Stimulated activated CD4-positive, alpha-beta T cell treated with anti-CD3 and anti-CD28 coated beads, Interleukin-1b, Interleukin-23, amount 100 ng/mL, for 48 hours (primary cell): ENCODE results near the gene TECPR2.

Source experiments
- DNase-seq: peaks from one replicate; pipeline ENCODE4 v3.0.0-alpha.2; 2020

The TECPR2 gene

DNA sequence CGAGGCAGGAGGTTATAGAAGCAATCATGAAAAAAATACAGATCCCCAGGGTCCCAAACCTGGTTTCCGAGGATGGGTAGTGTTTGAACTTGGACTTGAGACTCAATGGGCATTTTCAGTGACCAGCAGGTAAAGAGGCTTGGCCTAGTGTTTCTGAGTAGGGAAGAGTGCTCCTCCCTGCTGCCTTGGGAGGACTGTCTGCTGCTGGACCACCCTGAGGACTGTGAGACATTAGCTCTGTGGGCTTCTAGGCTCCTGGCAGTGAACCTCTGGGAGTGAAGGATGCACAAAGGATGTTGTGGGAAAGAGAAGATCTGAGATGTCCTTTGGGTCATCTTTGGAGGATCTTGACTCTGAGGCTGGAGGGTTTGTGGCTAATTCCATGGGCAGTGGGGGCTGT lies 116.4 kb downstream of the TECPR2 start:
- DNase-seq, result no peak

DNA sequence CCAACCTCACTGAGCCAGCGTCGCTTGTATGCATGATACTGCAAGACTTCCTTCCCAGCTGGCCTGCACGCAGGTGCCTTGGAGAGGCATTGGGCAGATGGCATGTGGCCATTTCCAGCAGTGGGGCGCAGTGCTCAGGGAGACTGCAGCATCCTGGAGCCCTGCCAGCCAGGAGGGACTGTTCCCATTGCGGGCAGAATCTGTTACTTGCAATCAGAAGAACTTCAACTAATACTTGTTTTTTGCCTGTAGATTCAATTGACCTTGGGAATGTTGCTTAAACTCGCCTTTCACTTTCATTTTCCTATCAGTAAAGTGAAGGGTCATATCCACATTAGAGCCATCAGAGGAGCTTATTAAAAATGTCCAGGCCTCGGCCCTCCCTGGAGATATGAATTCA lies 117.0 kb downstream of the TECPR2 start:
- DNase-seq, result no peak

DNA sequence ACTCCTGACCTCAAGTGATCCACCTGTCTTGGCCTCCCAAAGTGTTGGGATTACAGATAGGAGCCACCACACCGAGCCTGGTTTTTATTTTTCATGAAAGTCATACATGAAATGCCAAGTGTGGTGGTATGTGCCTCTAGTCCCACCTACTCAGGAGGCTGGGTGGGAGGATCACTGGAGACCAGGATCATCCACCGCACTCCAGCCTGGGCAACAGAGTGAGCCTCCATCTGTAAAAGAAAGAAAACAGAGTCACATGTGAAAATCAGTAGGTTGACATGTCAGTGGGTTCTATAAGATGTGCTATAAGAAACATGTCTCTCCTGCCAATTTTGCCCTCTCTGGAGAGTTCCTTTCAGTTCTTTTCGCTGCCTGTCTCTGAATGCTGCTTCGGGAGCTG lies 118.6 kb downstream of the TECPR2 start:
- DNase-seq, result no peak

DNA sequence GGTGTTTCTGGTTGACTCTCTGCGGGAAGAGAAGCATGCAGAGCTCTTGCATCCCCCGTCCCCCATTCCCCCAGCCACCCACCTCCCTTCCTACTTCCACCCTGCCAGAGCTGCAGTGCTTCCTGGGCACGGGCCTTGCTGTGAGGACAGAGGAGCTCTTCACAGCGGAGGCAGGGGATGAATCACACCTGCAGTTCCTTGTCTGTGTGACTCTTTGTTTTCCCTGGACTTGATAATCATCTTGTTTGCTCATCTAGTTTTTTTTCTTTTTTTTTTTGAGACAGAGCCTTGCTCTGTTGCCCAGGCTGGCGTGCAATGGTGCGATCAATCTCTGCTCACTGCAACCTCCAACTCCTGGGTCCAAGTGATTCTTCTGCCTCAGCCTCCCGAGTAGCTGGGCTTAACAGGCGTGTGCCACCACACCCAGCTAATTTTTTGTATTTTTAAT lies 119.1 kb downstream of the TECPR2 start:
- no peak for DNase-seq

DNA sequence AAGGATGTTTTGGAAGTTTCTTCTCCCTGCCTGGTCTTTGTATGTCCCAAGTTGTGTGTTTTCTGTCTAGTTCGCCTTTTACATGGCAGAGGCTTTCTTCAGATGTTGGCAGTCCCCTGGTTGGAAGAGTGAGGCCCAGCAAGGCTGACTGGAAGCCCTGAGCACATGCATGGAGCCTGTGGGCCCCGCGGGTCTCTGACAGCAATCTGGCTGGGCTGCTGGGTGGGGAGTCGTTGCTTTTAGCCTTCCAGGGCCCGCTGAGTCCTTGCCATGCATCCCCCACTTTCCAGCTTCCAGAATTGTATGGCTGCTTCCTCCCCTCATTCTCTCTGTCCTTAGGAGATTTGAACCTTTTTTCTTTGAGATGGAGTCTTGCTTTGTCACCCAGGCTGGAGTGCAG lies 121.6 kb downstream of the TECPR2 start:
- no peak for DNase-seq

DNA sequence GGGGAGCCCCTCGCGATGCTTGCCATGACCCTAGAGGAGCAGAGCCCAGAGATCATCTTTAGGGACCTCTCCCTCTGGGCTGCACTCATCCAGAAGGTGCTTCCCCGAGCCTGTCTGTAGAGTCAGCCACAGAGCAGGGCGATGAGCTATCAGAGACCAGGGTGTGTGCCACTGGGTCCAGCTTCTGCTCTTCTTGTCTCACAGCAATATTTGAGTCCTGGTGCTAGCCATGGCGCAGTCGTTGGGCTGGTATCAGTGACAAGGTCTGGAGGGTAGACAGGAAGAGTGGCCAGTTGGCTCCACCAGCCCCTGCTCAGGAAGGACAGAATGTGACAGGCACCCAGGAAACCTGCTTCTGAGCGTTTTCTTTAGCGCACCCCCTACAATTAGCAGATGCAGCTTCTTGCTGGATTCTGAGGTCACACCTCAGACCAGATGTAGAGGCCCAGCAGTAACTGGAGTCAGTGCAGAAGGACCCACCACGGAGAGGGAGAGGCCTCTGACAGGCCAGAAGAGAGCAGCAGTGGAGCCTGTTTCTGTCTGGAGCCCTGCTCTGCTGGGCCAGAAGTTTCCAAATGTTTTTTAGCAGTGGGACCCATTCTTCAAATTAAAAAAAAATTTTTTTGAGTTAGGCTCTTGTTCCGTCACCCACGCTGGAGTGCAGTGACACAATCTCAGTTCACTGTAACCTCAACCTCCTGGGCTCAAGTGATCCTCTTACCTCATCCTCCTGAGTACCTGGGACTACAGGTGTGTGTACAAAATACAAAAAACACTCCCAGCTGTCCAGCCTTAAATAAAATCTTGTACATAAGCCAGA lies 123.2 kb downstream of the TECPR2 start:
- no peak for DNase-seq

DNA sequence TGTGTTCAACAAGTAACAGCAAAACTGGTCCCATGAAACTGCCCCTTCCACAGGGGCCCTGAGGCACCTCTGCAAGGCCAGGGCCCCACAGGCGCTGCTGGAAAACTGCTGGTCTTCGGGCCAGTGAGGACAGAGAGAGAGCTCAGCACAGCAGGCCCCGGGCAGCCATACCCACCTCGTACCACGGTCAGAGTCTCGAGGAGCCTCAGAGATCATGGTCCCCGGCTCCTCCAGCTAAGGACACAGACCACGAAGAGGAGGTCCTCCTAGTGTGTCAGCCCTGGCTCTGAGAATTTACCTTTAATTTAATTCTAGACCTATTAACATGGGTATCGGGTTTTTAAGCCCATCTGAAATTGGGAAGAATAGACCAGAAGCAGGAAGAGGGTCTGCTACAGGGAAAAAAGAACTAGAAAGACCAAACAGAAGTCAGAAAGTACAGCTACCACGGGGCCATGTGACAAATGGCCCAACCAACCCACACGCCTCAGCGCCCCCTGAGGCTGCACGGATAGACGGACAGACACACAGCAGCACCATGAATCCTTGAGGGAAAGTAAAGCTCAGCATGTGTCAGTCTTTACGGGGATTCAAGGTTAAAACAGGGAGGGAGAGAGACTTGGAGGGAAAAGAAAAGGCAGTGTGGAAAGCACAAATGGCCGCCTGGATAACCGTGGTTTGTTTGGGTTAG lies 123.9 kb downstream of the TECPR2 start:
- DNase-seq, result no peak

DNA sequence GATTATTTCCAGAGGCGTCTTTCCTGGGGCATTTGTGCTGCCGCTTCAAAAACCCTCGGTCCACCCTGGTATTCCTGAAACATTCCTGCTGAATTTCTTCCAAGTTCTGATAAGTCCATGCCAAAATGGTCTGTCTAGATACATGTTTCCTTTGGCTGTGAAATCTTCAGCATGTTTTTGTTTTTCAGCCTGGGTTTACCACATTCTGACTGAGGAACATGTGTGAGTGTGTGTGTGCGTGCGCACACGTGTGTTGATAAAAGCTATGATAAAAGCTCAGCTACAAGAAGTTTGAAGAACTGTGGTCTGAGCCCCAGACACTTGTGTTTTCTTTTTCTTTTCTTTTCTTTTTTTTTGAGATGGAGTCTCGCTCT lies 124.5 kb downstream of the TECPR2 start:
- DNase-seq, result no peak

DNA sequence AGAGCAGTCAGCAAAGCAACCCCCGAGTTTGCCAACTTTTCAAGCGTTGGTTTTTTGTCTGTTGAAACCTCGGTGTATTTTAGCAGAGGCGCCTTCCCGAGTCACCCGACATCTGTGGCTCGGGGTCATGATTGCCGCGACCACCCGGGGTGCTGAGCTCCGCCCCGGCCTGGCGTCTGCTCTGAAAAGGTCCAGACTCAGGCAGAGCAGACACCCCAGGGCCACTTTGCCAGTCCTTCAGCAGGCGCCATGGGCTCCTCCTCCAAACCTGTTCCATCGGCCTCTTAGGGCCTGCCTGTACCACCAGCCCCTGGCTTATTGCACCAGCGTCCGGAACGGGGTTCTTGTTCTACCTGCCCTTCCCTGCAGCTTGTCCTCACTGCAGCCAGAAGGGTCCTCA lies 127.7 kb downstream of the TECPR2 start:
- DNase-seq, result no peak

DNA sequence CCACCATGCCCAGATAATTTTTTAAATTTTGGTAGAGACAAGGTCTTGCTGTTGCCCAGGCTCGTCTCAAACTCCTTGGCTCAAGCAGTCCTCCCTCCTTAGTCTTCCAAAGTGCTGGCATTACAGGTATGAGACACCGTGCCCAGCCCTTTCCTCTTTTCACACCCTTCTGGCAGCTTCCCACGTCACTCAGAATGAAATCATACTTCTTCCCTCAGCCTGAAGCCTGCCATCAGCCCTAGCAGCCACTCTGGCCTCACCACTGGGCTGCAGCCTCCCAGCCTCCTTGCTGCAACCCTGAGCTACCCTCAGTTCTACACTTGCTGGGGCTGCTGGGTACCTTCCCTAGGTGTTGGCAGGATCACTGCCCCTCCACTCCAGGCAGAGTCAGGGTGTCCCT lies 128.6 kb downstream of the TECPR2 start:
- no peak for DNase-seq

DNA sequence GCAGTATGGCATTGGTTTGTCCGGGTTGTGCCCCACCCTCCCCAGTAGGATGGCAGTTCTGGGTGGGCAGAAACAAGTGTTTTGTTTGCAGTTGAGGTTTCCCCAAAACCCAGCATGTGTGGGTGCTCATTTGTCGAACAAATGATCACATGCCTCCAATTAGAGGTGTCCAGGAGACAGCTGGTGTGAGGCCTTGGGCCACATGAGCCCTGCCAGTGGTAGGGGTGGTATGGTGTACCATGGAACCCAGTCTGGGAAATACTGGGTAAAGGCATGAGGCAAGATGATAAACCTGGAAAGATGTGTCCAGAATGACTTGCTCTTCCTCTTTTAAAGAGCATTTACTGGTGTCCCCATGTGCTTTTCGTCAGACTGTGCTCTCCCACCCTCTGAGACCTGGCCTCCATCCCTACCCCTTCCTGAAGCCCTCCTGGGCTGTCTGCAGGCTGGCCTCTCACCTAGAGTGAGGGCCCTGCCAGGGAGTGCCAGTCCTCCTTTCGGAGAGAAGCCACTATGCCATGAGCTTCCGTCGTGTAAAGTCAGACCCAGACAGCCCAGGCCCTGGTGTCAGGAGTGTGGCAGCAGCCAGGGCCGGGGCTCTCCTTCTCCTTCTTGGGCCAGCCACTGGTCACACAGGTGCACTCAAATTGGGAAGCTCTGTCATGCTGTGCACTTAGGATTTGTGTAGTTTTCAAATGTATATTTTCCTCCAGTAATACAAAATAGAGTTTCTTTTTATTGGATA lies 129.2 kb downstream of the TECPR2 start:
- no peak for DNase-seq

DNA sequence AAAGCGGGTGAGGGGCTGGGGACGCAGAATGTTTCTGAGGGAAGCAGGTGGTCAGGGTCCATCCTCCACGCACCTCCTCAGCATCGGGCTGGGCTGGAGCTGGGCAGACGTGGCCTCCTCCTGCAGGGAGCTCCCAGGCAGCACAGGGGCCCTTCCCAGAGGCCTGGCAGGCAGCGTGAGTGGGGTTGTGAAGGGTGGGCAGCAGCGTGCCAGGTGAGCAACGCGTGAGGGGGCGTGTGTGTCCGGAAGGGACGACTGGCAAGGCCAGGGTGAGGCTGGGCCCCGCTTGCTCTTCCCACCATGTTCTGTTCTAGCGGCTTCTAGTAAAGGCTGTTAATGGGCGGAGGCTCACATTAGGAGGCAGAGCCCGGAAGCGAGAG lies 129.8 kb downstream of the TECPR2 start:
- no peak for DNase-seq

DNA sequence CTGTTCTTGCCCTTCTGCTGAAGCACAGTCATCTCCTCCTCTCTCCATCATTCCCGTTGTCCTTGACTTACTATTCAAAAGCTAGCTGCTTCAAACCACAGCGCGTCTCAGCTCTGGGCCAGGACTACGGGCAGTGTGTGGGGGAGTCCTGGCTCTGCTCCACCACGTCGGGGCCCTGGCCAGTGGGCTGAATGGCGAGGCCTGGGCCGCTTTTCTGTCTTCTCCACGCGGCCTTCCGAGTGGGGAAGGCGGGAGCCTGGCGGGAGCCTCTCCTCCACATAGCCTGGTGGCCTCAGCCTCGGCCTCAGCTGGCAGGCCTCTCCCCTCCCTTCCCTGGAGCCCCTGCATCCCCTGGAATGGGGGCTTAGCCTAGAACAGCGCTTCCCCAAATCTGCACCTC lies 130.4 kb downstream of the TECPR2 start:
- no peak for DNase-seq

DNA sequence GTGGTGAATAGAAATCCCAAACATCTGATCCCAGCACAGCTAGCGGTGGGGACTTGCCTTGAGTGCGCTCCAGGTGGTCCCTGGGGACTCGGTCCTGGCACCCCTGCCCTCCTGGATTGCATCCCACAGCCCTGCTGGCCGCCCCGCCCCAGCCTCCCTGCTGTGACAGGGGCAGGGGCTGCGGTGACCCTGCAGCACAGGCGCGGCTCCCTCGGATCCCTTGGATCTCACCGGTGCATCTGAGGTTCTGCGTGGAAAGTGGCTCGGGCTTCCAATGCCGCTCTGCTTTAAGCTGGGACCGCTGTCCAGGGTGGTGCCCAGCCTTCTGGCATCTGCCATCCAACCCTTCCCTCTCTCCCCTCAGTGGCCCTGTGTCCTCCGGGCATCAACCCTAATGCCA lies 130.8 kb downstream of the TECPR2 start:
- DNase-seq, result no peak

DNA sequence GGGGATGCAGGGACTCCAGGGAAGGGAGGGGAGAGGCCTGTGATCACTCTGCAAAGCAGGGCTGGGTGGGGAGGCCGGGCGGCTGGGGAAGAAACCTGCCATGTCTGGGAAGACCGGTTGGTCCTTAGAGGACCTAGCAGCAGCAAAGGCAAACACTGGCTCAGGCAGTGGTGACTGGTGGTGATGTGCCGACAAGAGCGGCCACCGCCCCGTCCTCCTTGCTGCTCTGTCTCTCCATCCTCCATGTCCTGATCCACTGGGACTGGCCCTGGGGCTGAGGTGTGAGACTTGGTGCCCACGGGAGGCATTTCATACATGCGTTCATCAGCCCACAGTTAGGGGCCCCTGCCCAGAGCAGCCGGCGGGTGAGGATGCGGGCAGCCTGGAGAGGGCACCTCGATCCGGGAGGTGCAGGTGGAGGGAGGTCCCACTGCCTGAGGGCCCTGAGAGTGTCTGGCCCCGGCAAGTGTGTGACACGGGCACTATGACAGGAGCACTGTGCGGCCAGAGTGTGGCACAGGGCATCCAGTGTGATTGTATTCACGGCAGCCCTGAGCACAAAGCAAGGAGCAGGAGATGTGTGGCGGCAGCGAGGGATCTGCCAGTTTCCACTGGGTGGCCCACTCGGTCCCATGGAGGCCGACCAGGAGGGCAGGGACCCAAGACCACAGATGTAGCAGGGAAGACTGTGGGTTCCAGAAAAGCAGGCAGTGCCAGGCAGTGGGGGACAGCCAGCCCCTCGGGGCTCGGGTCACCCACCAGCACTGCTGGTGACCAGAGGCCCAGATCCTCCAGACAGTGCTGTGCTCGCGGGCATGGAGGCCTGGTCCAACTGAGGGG lies 133.0 kb downstream of the TECPR2 start:
- no peak for DNase-seq

DNA sequence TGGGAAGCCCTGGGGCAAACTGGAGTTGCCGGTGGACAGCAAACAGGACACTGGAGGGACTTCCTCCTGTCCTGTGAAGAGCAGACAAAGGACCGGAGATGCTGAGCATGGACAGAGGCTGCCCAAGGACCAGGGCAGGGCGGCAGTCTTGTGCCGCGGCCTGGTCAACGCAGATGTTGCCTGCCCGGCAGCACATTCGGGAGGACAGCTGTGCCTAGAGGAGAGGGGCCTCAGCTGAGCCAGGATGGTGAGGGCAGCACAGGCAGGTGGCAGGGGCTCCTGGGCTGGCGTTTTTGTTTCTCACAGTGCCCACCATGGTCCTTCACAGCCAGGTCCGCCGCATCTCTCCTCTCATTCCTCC lies 133.6 kb downstream of the TECPR2 start:
- no peak for DNase-seq

DNA sequence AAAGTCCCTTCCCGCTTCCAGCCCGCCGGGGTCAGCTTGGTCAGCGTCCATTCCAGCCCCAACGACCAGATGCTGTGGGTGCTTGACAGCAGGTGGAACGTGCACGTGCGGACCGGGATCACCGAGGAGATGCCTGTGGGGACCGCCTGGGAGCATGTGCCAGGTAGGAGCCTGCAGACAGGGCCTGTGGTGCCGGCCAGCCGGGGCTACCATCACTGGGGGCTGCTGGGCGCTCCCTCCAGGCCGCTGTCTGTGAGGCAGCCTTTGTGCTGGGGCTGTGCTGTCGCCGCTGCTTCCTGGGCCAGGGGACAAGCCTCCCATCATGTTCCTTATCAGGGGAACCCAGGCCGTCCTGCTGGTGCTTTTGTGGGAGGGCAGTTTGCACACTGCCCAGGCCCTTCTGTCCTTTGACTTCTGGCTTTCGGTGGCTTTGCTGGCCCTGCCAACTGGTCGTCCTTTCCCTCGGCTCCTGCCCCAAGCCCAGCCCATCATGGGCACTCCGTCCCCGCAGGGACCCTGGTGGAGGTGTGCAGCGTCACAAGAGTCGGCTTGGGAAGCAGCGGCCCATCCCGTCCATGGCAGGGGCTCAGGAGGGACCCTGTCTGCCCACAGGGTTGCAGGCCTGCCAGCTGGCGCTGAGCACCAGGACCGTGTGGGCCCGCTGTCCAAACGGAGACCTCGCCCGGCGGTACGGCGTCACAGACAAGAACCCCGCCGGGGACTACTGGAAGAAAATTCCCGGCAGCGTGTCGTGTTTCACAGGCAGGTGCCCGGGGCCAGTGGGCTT lies 134.4 kb downstream of the TECPR2 start:
- no peak for DNase-seq

DNA sequence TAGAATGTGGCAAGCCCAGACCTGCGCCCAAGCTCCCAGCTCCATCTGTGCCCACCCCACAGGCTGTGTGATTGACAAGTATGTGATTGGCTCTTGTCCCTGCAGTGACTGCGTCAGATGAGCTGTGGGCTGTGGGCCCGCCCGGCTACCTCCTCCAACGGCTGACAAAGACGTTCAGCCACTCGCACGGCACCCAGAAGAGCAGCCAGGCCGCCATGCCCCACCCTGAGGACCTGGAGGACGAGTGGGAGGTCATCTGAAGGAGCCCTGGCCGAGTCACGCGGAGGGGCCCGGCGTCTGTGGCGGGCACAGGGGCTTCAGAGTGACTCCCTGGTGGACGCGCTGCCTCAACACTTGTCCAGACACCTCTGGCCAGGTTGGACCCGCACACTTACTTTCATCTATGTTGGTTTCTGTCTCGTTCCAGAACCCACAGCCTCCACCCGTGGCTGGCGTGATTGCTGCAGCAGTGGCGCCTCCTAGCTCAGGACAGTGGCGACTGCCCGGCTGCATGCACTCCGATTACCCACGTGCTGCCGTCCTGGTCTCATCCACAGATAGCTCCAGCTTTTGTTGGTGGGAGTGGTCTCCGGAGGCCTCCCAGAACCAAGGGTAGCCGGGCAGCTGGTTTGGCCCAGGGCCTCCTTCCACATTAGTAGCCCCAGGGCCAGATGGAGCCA lies 135.4 kb downstream of the TECPR2 start:
- no peak for DNase-seq

DNA sequence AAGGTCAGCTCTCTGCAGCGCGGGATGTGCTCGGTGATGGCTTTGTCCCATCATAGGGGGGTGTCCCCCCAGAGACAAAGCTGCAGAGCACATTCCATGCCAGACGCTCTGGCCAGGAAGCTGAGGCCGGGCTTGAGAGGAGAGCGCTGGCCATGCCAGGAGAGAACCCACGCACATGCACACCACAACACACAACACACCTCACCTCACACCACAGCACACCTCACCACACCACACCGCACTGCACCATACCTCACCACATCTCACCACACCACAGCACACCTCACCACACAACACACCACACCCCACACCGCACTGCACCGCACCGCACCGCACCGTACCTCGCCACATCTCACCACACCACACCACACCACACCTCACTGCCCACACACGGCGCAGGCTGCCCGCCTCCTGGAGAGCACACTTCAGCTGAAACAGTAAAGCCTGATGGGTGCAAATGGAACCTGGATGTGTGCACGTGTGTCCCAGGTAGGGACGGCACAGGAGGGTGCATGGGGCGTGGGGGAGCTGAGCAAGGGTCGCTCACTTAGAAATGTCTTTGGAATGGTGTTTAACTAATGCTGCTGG lies 136.0 kb downstream of the TECPR2 start:
- DNase-seq, result no peak

DNA sequence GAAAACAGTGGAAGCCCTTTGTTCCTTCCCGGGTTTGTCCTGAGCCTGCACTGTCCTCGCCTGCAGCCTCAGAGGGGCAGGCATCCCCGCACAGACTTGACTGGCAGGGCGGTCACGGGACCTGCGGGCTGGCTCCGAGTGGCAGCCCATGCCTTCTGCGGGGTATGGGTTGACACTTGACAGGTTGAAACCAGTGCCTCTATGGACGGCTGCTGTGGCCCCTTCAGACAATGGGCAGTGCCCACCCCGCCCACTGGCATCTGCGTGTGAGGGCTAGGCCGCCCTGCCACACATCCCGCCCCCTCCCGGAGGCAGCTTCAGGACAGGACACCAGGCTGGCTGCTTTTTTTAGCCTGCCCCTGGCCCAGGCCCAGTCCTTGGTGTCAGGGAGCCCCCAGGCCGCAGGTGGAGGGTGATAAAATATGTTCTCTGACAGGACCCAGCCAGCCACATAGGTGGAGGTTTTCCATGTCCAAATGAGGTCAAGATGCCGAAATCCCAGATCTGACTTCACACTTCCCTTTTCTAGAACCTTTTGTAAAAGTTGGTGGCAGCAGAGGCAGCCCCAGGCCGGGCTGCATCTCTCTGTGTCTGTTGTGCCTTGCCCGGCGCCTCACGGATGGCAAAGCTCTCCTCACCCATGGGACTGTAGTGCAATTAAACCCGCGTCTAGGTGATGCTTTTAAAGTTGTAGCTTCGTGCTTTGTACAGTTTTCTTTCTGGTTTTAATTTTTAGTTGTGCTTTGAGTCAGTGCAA lies 136.8 kb downstream of the TECPR2 start:
- DNase-seq, result no peak
